Tibial nerve (tissue), 3 donors: ENCODE data around the gene TRIM28.
A peak's percentile ranks its signal among the peaks of the same experiment; 100 is the strongest.

Source experiments
- CTCF ChIP-seq, 5 experiments: fragments of 200-600 bp in 3 of 5; fragments of 450-650 bp in 2 of 5; sonication (generic) in 3 of 5; IDR thresholded peaks; one replicate each; pipeline ENCODE4 v1.5.1; 2016 to 2019; ENCODE audit warnings: antibody characterized with exemption in 5 of 5, mild to moderate bottlenecking in 3 of 5, moderate library complexity in 2 of 5
- POLR2A ChIP-seq, 2 donors: fragments of 450-650 bp; IDR thresholded peaks; one replicate each; pipeline ENCODE4 v1.6.1; 2017; ENCODE audit warnings: antibody characterized with exemption in 2 of 2, mild to moderate bottlenecking in 2 of 2, moderate library complexity in 2 of 2

- TF ChIP-seq POLR2A (IDR thresholded peaks at IDR 0.05): no peak
- peak; percentile 87 to 95 (median 92) for TF ChIP-seq CTCF (IDR thresholded peaks at IDR 0.05)
Measured at GRCh38 chr19:58581227-58582141, 37.6 kb downstream of the TRIM28 start.
